HG02884 (cell line): ENCODE data around the gene CDHR3.
"Not testable (repeated sequence)": the region's sequence is repeated elsewhere in the genome, so short reads cannot be mapped to it uniquely, and the experiment has no call there.

Experiments used
- ATAC-seq: cut with Tn5 transposase; IDR thresholded peaks from one replicate; pipeline ENCODE4 v1.9.1; 2021; ENCODE audit warnings: mild to moderate bottlenecking, moderate library complexity; ENCODE audit not compliant: unreplicated experiment

Gene CDHR3

DNA sequence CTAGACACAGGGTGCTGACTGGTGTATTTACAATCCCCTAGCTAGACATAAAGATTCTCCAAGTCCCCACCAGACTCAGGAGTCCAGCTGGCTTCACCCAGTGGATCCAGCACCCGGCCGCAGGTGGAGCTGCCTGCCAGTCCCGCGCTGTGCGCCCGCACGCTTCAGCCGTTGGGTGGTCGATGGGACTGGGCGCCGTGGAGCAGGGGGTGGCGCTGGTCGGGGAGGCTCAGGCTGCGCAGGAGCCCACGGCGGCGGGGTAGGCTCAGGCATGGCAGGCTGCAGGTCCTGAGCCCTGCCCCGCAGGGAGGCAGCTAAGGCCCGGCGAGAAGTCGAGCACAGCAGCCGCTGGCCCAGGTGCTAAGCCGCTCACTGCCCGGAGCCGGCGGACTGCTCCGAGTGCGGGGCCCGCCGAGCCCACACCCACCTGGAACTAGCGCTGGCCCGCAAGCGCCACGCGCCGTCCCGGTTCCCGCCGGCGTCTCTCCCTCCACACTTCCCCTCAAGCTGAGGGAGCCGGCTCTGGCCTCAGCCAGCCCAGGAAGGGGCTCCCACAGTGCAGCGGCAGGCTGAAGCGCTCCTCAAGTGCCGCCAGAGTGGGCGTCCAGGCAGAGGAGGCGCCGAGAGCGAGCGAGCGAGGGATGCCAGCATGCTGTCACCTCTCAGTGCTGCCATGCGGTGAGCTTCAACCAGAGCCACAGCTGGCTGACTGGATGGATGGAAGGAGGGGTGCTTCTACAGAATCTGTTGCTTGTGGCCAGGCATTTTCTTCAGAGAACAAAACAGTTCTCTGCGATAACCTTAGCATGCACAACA lies 7.2 kb upstream of the CDHR3 start:
- ATAC-seq, result not testable (repeated sequence)

DNA sequence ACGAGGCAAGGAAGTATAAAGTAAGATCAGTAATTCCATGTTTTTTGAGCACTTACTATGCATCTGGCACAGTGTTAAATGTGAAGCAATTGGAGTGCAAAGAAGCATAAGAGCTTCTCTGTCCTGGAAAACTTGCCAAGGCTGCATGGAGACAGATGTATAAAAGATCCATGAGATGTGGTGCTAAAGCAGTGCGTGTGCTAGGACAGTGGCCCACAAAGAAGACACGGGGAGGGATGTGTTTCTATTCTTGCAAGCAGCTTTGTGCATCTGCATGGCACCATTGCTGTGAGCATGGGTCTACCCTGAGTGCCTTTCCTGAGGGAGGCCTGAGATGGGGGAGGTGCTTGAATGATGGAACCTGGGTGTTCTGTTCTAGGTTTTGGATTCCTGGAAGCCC lies 5.1 kb upstream of the CDHR3 start:
- ATAC-seq, result no peak

DNA sequence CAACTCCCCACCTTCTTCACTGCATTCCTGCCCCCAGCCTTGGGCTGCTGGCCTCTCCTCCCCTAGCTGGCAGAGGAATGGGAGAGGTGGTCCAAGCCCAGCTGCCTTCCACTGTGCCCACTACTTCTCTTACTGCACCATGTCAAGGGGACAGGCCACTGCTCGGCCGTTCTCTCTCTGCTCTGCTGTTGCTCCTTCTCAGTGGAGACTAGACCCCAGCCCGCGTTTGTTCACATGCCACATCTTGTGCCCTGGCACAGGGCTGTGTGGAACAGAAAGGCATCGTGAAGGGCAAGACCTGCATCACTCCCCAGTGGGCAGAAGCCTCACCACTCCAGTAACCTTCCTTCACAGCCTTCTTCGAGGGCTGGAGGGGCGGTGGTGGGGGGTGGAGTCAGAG lies 711 bp upstream of the CDHR3 start:
- ATAC-seq, result no peak

DNA sequence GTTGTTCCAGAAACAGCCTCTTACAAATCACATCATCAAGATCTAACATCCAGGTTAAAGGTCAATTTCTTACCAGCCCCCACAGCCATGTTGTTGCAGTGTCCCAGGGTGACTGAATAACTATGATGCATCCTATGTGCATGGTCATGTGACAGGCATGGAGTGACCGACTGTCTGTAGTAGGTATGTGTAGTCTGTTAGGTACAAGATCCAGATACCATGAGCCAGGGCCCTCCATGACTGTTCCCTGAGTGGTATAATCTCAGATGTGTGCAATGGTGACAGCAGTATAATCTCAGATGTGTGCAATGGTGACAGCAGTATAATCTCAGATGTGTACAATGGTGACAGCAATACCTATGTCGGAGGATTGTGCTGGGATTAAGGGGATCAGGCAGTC lies 8.8 kb downstream of the CDHR3 start:
- no peak for ATAC-seq

DNA sequence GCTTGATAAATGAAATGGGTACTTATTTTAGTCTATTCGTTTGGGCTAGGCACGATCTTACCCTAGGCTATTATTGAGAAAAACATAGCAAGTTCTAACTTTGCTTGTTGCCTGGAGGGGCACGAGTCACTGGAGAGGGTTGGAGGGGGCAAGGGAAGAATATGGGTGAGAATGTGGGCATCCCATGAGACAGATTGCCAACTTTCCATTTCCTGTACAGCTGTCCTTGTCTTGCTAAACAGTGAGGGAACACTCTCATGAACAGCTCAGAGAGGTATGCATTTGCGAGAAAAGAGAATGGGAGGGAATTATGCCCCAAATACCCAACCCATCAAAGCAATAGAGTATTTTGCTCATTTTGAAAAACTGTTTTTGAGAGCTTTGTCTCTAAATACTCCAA lies 9.2 kb downstream of the CDHR3 start:
- no peak for ATAC-seq

DNA sequence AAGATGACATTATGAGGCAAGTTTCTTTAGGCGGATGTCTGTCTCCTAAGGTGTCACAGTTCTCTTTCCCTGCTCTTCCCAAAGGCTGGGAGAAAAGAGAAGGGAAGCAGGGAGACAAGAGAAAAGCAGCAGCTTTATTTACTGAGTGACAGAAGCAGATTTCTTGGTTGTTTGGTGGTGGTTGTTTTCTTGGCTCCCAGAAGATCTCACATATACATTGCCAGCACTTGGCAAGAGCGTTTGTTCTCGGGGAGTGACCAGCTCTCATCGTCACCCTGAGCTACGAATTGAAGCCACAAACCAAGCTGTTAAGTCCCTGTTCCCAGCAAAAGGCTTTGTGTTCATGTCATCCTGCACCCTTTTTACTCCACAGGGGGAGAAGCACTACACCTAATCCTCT lies 11.4 kb downstream of the CDHR3 start:
- ATAC-seq, result no peak

DNA sequence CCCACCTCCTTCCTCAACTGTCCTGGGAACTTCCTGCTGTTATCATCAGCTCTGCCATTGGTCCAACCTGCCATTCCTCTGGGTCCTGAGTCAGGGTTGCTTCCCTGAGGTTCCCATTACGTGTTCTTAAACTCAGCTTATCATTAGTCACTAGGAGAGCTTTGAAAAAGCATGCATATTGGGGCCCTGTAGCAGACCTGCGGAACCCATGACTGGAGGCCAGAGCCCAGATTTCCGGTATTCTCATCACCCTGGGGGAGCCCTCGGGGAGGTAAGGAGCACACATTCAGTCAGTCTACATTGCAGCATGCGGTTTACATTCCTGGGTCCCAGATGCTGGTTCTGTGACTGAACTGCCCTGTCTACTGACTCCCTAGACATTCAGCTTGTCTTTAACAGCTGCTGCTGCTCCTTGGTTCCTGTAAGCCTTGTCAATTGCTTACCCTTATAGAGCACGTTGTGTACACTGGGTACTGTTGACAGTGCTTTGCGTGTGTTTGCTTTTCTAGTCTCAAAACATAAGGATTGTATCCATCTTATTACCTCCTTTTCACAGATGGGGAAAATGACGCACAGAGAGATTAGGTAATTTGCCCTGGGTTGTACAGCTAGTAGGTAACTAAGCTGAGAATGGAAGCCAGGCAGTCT lies 12.8 kb downstream of the CDHR3 start:
- no peak for ATAC-seq

DNA sequence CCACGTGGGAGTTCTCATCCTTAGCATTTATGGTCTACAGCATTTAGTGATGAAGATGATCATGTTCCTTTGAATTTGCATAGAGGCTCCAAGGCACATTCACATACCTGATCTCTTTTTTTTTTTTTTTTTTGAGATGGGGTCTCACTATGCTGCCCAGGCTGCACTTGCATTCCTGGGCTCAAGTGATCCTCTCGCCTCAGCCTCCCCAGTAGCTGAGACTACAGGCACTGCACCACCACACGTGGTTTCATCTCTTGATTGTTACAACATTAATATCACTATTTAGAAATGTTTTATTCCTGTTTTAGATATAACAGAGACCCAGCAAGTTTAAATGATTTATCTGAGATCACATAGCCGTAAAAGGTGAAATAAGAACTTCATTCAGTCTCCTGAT lies 13.8 kb downstream of the CDHR3 start:
- ATAC-seq, result no peak

DNA sequence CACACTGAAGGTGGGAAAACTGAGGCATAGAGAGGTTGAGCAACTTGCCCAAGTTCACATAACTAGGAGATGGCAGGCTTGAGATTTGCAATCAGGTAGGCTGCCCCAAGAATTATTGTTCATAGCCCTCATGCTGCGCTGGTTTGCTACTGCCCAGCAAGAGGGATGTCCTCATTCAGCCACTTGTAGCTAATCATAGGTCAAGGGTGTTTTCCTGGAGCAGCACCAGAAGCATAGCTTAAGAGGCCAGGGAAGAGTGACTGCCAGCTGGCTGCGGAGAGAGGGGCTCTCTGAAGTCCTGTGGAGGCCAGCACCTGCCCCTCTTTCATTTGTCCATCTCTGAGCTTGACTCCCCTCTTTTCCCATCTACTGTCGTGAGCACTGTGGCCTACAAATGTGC lies 15.0 kb downstream of the CDHR3 start:
- no peak for ATAC-seq

DNA sequence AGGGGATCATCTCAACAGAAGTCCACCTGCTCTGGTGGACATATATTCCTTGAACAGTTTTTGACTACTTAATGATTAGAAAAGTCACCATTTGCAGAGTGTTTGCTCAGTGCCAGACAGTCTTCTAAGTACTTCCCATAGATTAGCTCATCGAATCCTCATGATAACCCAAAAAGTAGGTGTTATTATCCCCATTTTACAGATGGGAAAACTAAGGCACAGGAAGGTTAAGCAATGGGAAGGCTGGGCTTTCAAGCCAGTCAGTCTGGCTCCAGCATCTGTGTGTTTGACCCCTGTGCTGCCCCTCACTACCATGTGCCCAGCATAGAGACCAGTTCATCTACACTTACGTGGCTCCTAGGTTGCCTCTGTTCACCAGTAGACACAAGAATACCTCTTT lies 15.9 kb downstream of the CDHR3 start:
- ATAC-seq, result no peak

DNA sequence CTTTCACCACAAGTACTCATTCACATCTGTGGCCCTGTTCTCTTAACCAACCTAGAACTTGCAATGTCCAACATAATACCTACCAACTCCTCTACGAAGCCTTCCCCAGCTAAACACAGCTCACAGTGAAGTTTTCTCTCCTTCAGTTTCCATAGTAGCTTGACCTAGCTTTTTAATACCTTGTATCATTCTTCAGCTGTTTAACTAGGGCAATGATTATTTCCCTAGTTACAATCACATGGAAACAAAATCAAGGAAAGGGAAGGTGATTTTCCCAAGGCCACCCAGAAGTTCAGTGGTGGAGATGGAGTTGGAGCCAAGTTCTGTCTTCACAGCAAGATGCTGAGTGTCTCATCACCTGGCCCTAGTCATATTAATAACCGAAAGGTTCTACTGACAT lies 16.3 kb downstream of the CDHR3 start:
- no peak for ATAC-seq

DNA sequence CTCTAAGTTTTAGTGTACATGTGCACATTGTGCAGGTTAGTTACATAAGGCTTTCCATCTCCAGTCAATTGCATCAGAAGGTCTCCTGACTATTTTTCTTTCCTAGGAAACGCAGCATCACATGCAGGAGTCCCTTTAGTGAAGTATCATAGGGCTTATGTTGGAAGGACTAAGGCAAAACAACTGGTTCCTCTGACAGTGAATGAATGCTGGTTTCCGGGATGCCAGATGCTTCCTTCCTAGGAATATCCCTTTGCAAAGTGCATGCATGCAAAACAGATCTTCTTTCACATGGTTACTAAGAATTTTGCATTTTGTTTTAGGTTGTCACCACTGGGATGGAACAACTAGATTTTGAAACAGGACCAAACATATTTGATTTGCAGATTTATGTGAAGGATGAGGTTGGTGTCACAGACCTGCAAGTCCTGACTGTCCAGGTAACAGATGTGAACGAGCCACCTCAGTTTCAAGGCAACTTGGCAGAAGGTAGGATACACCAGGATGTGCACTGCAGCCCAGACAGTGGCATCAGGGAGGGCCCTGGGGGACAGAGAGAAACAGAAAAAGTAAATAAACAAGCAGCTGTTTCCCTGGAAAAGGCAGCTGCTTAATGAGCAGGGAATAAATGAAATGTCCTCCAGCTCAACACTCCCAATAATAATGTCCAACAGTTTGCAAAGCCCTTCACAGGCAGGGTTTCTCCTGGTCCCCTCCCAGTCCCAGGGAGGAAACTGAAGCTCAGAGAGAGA lies 17.8 kb downstream of the CDHR3 start:
- ATAC-seq, result no peak

DNA sequence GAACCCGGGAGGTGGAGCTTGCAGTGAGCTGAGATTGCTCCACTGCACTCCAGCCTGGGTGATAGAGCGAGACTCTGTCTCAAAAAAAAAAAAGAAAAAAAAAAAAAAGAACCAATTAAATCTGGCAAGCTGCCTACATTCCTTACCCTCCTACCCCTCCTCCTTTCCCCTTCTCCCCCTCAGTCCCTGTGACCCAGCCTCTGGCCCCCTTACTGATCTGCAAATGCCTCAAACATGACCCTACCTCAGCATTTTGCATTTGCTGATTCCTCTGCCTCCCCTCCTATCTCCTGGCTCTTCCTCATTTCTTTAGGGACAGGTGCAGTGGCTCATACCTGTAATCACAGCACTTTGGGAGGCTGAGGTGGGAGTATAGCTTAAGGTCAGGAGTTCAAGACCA lies 19.3 kb downstream of the CDHR3 start:
- ATAC-seq, result no peak

DNA sequence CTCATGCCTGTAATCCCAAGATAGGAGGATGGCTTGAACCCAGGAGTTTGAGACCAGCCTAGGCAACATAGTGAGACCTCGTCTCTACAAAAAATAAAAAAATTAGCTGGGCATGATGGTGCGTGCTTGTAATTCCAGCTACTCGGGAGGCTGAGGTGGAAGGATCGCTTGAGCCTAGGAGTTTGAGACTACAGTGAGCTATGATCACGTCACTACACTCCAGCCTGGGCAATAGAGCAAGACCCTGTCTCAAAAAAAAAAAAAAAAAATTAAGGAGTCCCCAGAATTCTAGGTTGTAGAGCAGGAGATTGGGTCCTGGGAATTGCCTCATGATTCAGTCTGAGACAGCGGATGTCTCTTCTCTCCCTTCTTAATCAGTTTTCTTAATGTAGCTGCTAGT lies 21.7 kb downstream of the CDHR3 start:
- ATAC-seq, result not testable (repeated sequence)

DNA sequence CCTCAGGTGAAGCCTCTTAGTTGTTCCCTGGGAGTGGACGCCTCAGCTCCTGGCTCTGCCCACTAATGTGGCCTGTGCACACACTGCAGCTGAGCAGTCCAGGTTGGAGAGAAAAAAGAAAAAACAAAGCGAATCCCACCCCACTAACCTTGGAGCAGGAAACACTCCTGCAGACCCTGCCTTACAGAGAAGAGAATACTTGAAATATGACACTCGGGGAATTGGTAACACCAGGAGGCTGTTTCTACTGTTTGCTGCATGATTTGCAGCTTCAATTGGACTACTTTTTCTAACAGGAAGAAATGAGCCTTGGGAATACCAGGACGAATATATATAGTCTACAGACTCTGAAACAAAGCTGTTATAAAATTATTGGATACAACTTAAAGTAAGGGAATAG lies 22.2 kb downstream of the CDHR3 start:
- ATAC-seq, result no peak

DNA sequence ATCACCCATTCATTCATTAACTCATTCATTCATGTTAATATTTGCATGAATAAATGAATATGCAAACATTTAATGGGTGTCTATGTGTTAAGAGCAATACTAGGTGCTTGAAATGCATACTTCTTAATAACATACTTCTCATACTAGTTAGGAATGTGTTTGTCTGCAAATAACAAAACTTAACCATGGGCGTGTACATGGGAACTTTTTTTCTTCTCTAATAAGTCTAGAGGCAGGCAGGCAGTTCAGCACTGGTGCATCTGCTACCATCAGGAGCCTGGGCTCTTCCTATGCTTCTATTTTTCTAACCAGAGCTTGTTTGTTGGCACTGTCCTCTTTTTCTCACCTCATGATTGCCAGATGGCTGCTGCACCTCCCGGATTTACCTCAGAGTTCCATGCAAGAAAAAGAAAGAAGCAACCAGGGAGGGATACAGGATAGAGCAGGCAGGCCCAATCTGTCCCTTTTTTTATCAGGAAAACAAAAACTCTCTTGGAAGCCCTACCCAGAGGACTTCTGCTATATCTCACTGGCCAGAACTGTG lies 22.7 kb downstream of the CDHR3 start:
- ATAC-seq, result no peak

DNA sequence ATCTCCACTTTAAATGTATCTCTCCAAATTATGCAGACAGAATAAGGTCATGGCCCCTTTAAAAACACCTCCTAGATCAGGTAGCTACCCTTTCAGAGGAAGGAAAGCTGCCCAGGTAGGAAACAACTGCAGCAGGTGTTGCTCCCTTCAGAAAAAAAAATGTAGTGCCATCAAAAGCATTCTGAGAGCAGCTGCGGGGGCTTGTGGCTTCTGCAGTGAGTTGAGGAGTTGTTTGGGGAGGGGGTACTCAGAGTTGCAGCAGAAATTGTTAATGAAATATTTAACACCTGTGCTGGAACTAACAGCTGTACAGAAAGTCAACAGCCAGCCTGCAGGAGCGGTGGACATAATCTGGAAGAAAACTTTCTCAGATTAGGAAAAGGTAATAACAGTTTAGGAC lies 24.0 kb downstream of the CDHR3 start:
- no peak for ATAC-seq

DNA sequence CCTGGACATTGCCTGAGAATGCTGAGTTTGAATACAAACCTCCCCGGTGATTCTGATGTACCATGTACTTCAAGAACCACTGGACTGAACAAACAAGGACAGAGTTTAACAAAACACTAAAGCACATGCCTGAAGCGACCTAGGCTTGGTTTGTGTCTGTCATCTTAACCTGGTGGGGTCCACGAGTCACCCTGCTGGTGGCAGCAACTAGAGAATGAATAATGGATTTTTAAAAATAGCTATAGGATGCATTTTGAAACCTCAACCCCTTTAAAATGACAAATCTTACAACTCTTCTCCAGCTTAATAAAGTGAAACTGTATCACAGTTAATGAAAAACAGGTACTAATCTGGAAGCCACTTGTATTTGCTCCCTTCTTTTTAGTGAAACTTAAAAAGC lies 25.2 kb downstream of the CDHR3 start:
- no peak for ATAC-seq

DNA sequence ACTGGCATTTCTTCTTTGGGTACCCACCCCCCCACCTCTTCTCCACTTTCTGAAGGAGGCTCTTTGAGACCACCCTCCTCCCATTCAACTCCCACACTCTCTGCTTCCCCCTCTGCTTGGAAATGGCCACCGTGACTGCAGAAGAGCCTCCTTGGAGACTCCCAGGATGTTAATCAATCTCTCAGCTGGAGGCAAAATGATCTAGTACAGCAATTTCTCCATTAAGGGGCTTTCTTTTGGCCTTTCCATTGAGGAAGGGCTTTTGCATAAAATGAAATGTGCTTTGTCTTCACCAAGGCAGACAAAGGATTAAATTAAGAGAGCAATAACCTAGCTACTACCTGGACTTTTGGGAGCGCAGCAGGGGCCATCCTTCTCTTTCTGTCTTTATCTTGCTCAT lies 26.1 kb downstream of the CDHR3 start:
- no peak for ATAC-seq

DNA sequence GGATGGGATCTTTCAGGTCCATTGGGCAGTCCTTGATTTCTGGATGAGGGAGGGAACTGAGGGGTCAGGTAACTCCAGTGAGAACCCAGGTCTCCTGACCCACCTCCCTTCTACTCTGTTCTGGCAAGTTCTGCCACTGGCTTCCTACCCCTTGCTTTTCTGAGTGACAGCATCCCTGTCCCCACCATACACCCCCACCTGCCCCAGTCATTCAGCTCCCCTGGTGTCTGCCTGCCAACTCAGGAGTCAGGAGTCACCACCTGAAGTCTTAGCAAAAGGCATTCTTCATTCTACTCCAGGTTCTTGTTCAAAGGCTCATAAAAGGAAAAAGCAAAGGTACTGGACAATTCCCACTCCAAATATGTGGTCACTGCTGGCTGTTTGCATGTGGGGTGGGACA lies 26.6 kb downstream of the CDHR3 start:
- no peak for ATAC-seq

DNA sequence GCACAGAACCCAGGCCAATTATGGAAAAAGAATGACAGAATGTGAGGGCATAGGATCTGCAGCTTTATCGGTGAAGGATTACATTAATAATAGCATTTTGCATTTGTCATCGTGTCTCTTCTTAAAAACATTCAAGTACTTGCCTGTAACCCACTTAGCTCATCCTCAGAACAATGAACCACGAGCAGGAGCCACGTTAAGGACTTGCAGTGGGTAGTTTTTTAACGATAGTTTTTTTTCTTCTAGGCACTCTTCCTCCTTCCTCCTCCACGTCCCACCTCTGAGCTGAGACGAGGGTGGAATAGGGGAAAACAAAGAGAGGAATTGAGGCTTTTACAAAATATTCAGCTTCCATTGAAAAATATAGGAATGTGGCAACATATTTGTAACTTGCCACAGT lies 27.1 kb downstream of the CDHR3 start:
- ATAC-seq, result no peak
